H9 (cell line): ENCODE data around the gene DHODH. TPM values are rescaled to one million over a fixed set of nuclear protein-coding genes. Genes with fewer than 3 reads are reported as not detected.

Experiments
- DNase-seq: peaks from one replicate; pipeline ENCODE4 v3.0.0-alpha.2; 2017
- H2AFZ ChIP-seq: one replicate; pipeline ENCODE4 v1.6.1; 2013; ENCODE audit warnings: mild to moderate bottlenecking, low read length, control low read depth, moderate library complexity
- H2AK5ac ChIP-seq: 2 replicates; pipeline ENCODE4 v1.6.1; 2013; ENCODE audit warnings: low read length, control low read depth, mixed read lengths; ENCODE audit not compliant: insufficient read length
- H2BK120ac ChIP-seq: one replicate; pipeline ENCODE4 v1.6.1; 2013; ENCODE audit warnings: low read depth, mild to moderate bottlenecking, low read length, control low read depth, inconsistent platforms; ENCODE audit not compliant: poor library complexity, severe bottlenecking
- H2BK12ac ChIP-seq: 2 replicates; pipeline ENCODE4 v1.6.1; 2013; ENCODE audit warnings: low read length, control low read depth, mixed read lengths, low read depth; ENCODE audit not compliant: insufficient read length
- H2BK15ac ChIP-seq: 2 replicates; pipeline ENCODE4 v1.6.1; 2013; ENCODE audit warnings: low read depth, low read length, control low read depth
- H2BK20ac ChIP-seq: one replicate; pipeline ENCODE4 v1.6.1; 2013; ENCODE audit warnings: low read depth, mild to moderate bottlenecking, low read length, control low read depth, inconsistent platforms; ENCODE audit not compliant: poor library complexity, severe bottlenecking
- H2BK5ac ChIP-seq: 2 replicates; pipeline ENCODE4 v1.6.1; 2013; ENCODE audit warnings: low read length, control low read depth, mixed read lengths; ENCODE audit not compliant: insufficient read length
- H3K14ac ChIP-seq: 2 replicates; pipeline ENCODE4 v1.6.1; 2013; ENCODE audit warnings: low read length, control low read depth; ENCODE audit not compliant: insufficient read depth
- H3K18ac ChIP-seq: 2 replicates; pipeline ENCODE4 v1.6.1; 2013; ENCODE audit warnings: low read depth, mild to moderate bottlenecking, mixed read lengths, low read length, control low read depth; ENCODE audit not compliant: insufficient read length
- H3K23ac ChIP-seq: 2 replicates; pipeline ENCODE4 v1.6.1; 2013; ENCODE audit warnings: low read length, control low read depth, mixed read lengths, low read depth; ENCODE audit not compliant: insufficient read length
- H3K23me2 ChIP-seq: 2 replicates; pipeline ENCODE4 v1.6.1; 2013; ENCODE audit warnings: low read depth, mild to moderate bottlenecking, mixed read lengths, low read length, control low read depth; ENCODE audit not compliant: insufficient read length, poor library complexity, severe bottlenecking
- H3K27ac ChIP-seq: 2 replicates; pipeline ENCODE4 v1.5.1; 2013; ENCODE audit warnings: low read length, control low read depth, mixed read lengths, low read depth; ENCODE audit not compliant: insufficient read length
- H3K27me3 ChIP-seq: 2 replicates; pipeline ENCODE4 v1.6.1; 2013; ENCODE audit warnings: low read length, control low read depth, inconsistent platforms; ENCODE audit not compliant: insufficient read depth
- H3K4ac ChIP-seq: 2 replicates; pipeline ENCODE4 v1.6.1; 2013; ENCODE audit warnings: low read depth, mild to moderate bottlenecking, control low read depth, inconsistent platforms, low read length, moderate library complexity
- H3K4me1 ChIP-seq: 2 replicates; pipeline ENCODE4 v1.6.1; 2013; ENCODE audit warnings: low read length, control low read depth, inconsistent platforms; ENCODE audit not compliant: insufficient read depth
- H3K4me2 ChIP-seq: 2 replicates; pipeline ENCODE4 v1.6.1; 2013; ENCODE audit warnings: low read length, control low read depth, mixed read lengths; ENCODE audit not compliant: insufficient read length, insufficient read depth
- H3K56ac ChIP-seq: 2 replicates; pipeline ENCODE4 v1.6.1; 2013; ENCODE audit warnings: low read depth, mild to moderate bottlenecking, mixed read lengths, low read length, control low read depth; ENCODE audit not compliant: insufficient read length
- H3K79me1 ChIP-seq: 2 replicates; pipeline ENCODE4 v1.6.1; 2013; ENCODE audit warnings: low read depth, mild to moderate bottlenecking, moderate library complexity, low read length, control low read depth, inconsistent platforms; ENCODE audit not compliant: insufficient read depth, poor library complexity, severe bottlenecking
- H3K79me2 ChIP-seq: 2 replicates; pipeline ENCODE4 v1.6.1; 2013; ENCODE audit warnings: low read length, control low read depth, inconsistent platforms; ENCODE audit not compliant: insufficient read depth
- H3K9ac ChIP-seq: 2 replicates; pipeline ENCODE4 v1.6.1; 2013; ENCODE audit warnings: low read length, control low read depth, mixed read lengths; ENCODE audit not compliant: insufficient read length; ENCODE audit errors: extremely low read depth
- H3K9me3 ChIP-seq: one replicate; pipeline ENCODE4 v1.6.1; 2013; ENCODE audit warnings: low read depth, low read length, inconsistent platforms; ENCODE audit not compliant: control insufficient read depth
- H3T11ph ChIP-seq: one replicate; pipeline ENCODE4 v1.6.1; 2013; ENCODE audit warnings: mild to moderate bottlenecking, low read length, control low read depth, inconsistent platforms
- H4K20me1 ChIP-seq: one replicate; pipeline ENCODE4 v1.6.1; 2013; ENCODE audit not compliant: control insufficient read depth, insufficient read length, insufficient read depth
- H4K5ac ChIP-seq: 2 replicates; pipeline ENCODE4 v1.6.1; 2013; ENCODE audit warnings: low read depth, mild to moderate bottlenecking, mixed read lengths, low read length, control low read depth; ENCODE audit not compliant: insufficient read length
- H4K8ac ChIP-seq: replicated peaks from 2 replicates; pipeline ENCODE4 v1.6.1; 2013; ENCODE audit warnings: low read length, control low read depth, mixed read lengths, low read depth; ENCODE audit not compliant: insufficient read length
- H4K91ac ChIP-seq: 2 replicates; pipeline ENCODE4 v1.6.1; 2013; ENCODE audit warnings: low read depth, mild to moderate bottlenecking, moderate library complexity, mixed read lengths, low read length, control low read depth; ENCODE audit not compliant: insufficient read length
- H3K27ac Mint-ChIP-seq, 3 experiments: 2 replicates in 2 of 3; 3 replicates in 1 of 3; pipeline ENCODE4 v1.8.0; 2020 to 2021; ENCODE audit warnings: mixed read lengths in 3 of 3, mild to moderate bottlenecking in 1 of 3, moderate library complexity in 1 of 3
- H3K27me3 Mint-ChIP-seq: 2 replicates; pipeline ENCODE4 v1.8.0; 2021; ENCODE audit warnings: low read depth, mild to moderate bottlenecking, moderate library complexity, mixed read lengths
- H3K36me3 Mint-ChIP-seq, 3 experiments: 2 replicates in 2 of 3; 3 replicates in 1 of 3; pipeline ENCODE4 v1.8.0; 2020 to 2021; ENCODE audit warnings: low read depth in 3 of 3, mixed read lengths in 3 of 3; ENCODE audit not compliant: insufficient read depth in 1 of 3
- H3K4me1 Mint-ChIP-seq, 2 experiments: 2 replicates each; pipeline ENCODE4 v1.8.0; 2020; ENCODE audit warnings: mixed read lengths in 2 of 2
- H3K4me3 Mint-ChIP-seq, 2 experiments: 2 replicates in 1 of 2; 3 replicates in 1 of 2; pipeline ENCODE4 v1.8.0; 2020 to 2021; ENCODE audit warnings: mild to moderate bottlenecking in 2 of 2, mixed read lengths in 2 of 2, moderate library complexity in 1 of 2
- H3K9me3 Mint-ChIP-seq, 2 experiments: 2 replicates in 1 of 2; 3 replicates in 1 of 2; pipeline ENCODE4 v1.8.0; 2020; ENCODE audit warnings: mild to moderate bottlenecking in 2 of 2, mixed read lengths in 2 of 2, moderate library complexity in 1 of 2
- CTCF ChIP-seq: fragments of 200-600 bp; sonication (generic); conservative IDR thresholded peaks from 3 replicates; pipeline ENCODE4 v1.8.0; 2021; ENCODE audit warnings: antibody characterized with exemption, mild to moderate bottlenecking
- WGBS: extraction: QIAGEN DNeasy Blood & Tissue Kit; methylation state at CpG from one replicate; pipeline ENCODE4 v1.1.7; 2013; ENCODE audit warnings: missing lambda C conversion rate, low lambda C conversion rate, mixed read lengths; ENCODE audit not compliant: insufficient read length; ENCODE audit errors: extremely low coverage; 5-methylcytosine and 5-hydroxymethylcytosine counted together
- total RNA-seq: library from RNA; stranded (reverse); gene quantifications from 2 replicates; pipeline ENCODE4 v1.2.1, GENCODE V29; 2021

The DHODH gene
- total RNA-seq, 1 experiment from 2014 or later = 16.4 TPM

DNA sequence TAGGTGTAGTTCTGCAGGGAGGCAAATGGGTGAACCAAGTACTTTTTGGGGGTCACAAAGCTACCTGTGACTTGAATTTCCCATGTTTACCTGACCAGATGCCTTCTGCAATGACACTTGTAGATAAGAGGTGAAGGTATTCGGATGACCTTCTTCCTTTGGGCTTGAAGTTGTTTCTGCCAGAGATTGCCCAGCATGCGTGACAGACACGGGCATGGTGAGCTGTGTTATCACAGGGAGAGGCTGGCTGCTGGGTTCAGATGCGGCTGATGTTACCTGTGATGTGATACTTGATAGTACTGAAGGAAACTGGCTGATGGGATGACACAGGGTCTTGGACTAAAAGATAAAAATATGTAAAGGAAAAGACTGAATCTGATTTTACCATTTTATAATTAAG is 22.4 kb upstream of the DHODH start:
- no peak overlapping the region for H2BK15ac ChIP-seq
- no peak overlapping the region for H2BK5ac ChIP-seq
- H3T11ph ChIP-seq = no peak overlapping the region
- H3K27me3 ChIP-seq = no peaks in the 10 kb centered on the region
- H3K56ac ChIP-seq = no peak overlapping the region
- H3K9ac ChIP-seq = no peak overlapping the region
- no peaks in the 10 kb centered on the region for H4K20me1 ChIP-seq
- H2BK120ac ChIP-seq = no peak overlapping the region
- no peak overlapping the region for H2BK20ac ChIP-seq
- no peaks in the 10 kb centered on the region for H3K79me2 ChIP-seq
- no peak for DNase-seq
- no peak overlapping the region for H3K4ac ChIP-seq
- no peaks in the 10 kb centered on the region for H3K23me2 ChIP-seq
- H3K9me3 ChIP-seq = no peaks in the 10 kb centered on the region
- H4K91ac ChIP-seq = no peak overlapping the region
- WGBS = no CpG with 5 or more reads among the region's 4 CpGs
- H2BK12ac ChIP-seq = no peak overlapping the region
- TF ChIP-seq CTCF = no peak
- H3K36me3 Mint-ChIP-seq = no peaks in the 10 kb centered on the region
- no peak overlapping the region for H3K18ac ChIP-seq
- H2AK5ac ChIP-seq = no peak overlapping the region
- H3K9me3 Mint-ChIP-seq = no peaks in the 10 kb centered on the region
- peaks cover 3 to 5% of the 10 kb centered on the region in 2 experiments for H3K4me1 Mint-ChIP-seq
- no peak overlapping the region for H2AFZ ChIP-seq
- peaks cover 7% of the 10 kb centered on the region for H3K27me3 Mint-ChIP-seq
- no peaks in the 10 kb centered on the region for H3K79me1 ChIP-seq
- H3K4me1 ChIP-seq = no peaks in the 10 kb centered on the region
- no peak overlapping the region for H3K4me2 ChIP-seq
- no peak overlapping the region for H3K23ac ChIP-seq
- H4K5ac ChIP-seq = no peak overlapping the region
- no peak overlapping the region for H3K14ac ChIP-seq
- no peak overlapping the region for H3K27ac Mint-ChIP-seq
- no peak overlapping the region for H3K4me3 Mint-ChIP-seq
- no peak overlapping the region for H3K27ac ChIP-seq
- H4K8ac ChIP-seq = no peak overlapping the region
